Neural cell (in vitro differentiated cells): ENCODE data around the gene ZNF148. TPM values are rescaled to one million over a fixed set of nuclear protein-coding genes. Genes with fewer than 3 reads are reported as not detected.

ENCODE experiments used
- H2AFZ ChIP-seq: fragments of 200-600, 300-800 bp; sonication (generic), shearing (Covaris generic); 2 replicates; pipeline ENCODE4 v1.6.0; 2014; ENCODE audit warnings: low read depth, mild to moderate bottlenecking, antibody characterized with exemption, low read length, moderate library complexity
- H3F3A ChIP-seq: fragments of 200-600 bp; shearing (Covaris generic); 2 replicates; pipeline ENCODE4 v1.6.1; 2016; ENCODE audit warnings: mild to moderate bottlenecking, moderate library complexity, mixed read lengths, antibody characterized with exemption, low read length; ENCODE audit not compliant: insufficient read depth, poor library complexity, severe bottlenecking
- H3K27ac ChIP-seq: fragments of 200-600, 300-800 bp; sonication (generic), shearing (Covaris generic); 2 replicates; pipeline ENCODE4 v1.5.1; 2014; ENCODE audit warnings: mild to moderate bottlenecking, low read length, moderate library complexity
- H3K27me3 ChIP-seq: fragments of 300-800, 200-600 bp; sonication (generic), shearing (Covaris generic); 2 replicates; pipeline ENCODE4 v1.6.0; 2014; ENCODE audit warnings: mild to moderate bottlenecking, low read depth, low read length, moderate library complexity; ENCODE audit not compliant: insufficient read depth
- H3K36me3 ChIP-seq: fragments of 300-800, 200-600 bp; sonication (generic), shearing (Covaris generic); 2 replicates; pipeline ENCODE4 v1.5.1; 2014; ENCODE audit warnings: mild to moderate bottlenecking, antibody characterized with exemption, low read length, moderate library complexity; ENCODE audit not compliant: insufficient read depth
- H3K4me2 ChIP-seq: fragments of 300-800, 200-600 bp; sonication (generic), shearing (Covaris generic); 2 replicates; pipeline ENCODE4 v1.6.0; 2014; ENCODE audit warnings: mild to moderate bottlenecking, low read length
- H3K4me3 ChIP-seq: fragments of 300-800, 200-600 bp; sonication (generic), shearing (Covaris generic); 2 replicates; pipeline ENCODE4 v1.5.1; 2014; ENCODE audit warnings: mild to moderate bottlenecking, low read length, moderate library complexity
- H3K79me2 ChIP-seq: fragments of 200-600 bp; shearing (Covaris generic); replicated peaks from 2 replicates; pipeline ENCODE4 v1.6.0; 2014; ENCODE audit warnings: mild to moderate bottlenecking, low read length, moderate library complexity; ENCODE audit not compliant: insufficient read depth
- H3K9ac ChIP-seq: fragments of 300-800, 200-600 bp; sonication (generic), shearing (Covaris generic); 2 replicates; pipeline ENCODE4 v1.6.1; 2016; ENCODE audit warnings: mild to moderate bottlenecking, low read length, mixed read lengths
- H3K9me2 ChIP-seq: fragments of 200-600 bp; shearing (Covaris generic); 2 replicates; pipeline ENCODE4 v1.6.1; 2016; ENCODE audit warnings: mild to moderate bottlenecking, low read length, mixed read lengths; ENCODE audit not compliant: insufficient read depth
- H3K9me3 ChIP-seq: fragments of 200-600, 300-800 bp; sonication (generic), shearing (Covaris generic); 2 replicates; pipeline ENCODE4 v1.6.1; 2016; ENCODE audit warnings: mild to moderate bottlenecking, mixed run types, low read length, moderate library complexity, mixed read lengths
- H4K20me1 ChIP-seq: fragments of 200-600 bp; shearing (Covaris generic); 2 replicates; pipeline ENCODE4 v1.6.1; 2016; ENCODE audit warnings: mild to moderate bottlenecking, mixed run types; ENCODE audit not compliant: insufficient read depth
- EP300 ChIP-seq: fragments of 450-650 bp; conservative IDR thresholded peaks from 2 replicates; pipeline ENCODE4 v1.6.1; 2014; ENCODE audit warnings: antibody characterized with exemption, mild to moderate bottlenecking, moderate library complexity; ENCODE audit not compliant: poor library complexity, severe bottlenecking
- EZH2 ChIP-seq: fragments of 200-600, 300-800 bp; shearing (Covaris generic), sonication (generic); IDR thresholded peaks from 2 replicates; pipeline ENCODE4 v1.6.1; 2014; ENCODE audit warnings: antibody characterized with exemption, low read length, borderline replicate concordance, mild to moderate bottlenecking; ENCODE audit not compliant: insufficient read depth, poor library complexity, severe bottlenecking
- MXI1 ChIP-seq: fragments of 450-650 bp; conservative IDR thresholded peaks from 2 replicates; pipeline ENCODE4 v1.6.1; 2014; ENCODE audit warnings: antibody characterized with exemption, mild to moderate bottlenecking; ENCODE audit not compliant: poor library complexity, severe bottlenecking
- POLR2AphosphoS5 ChIP-seq: IDR thresholded peaks from 2 replicates; pipeline ENCODE4 v1.6.1; 2012
- RAD21 ChIP-seq: fragments of 450-650 bp; conservative IDR thresholded peaks from 2 replicates; pipeline ENCODE4 v1.6.1; 2014; ENCODE audit warnings: antibody characterized with exemption, mild to moderate bottlenecking, moderate library complexity
- SMC3 ChIP-seq: fragments of 450-650 bp; conservative IDR thresholded peaks from 2 replicates; pipeline ENCODE4 v1.6.1; 2014; ENCODE audit warnings: antibody characterized with exemption, mild to moderate bottlenecking, moderate library complexity; ENCODE audit not compliant: poor library complexity
- TAF1 ChIP-seq: IDR thresholded peaks from 2 replicates; pipeline ENCODE4 v1.6.1; 2012; ENCODE audit warnings: low read depth
- polyA plus RNA-seq: library from polyadenylated mRNA; depleted of rRNA; stranded (reverse); fragments of >200 nt; gene quantifications from 2 replicates; pipeline ENCODE4 v1.2.3, GENCODE V29; 2014
- TF ChIP-seq, protein P1 (sequence below): IDR thresholded peaks from 2 replicates; pipeline ENCODE4 v1.6.1; 2012; ENCODE audit warnings: borderline replicate concordance
- TF ChIP-seq, protein P2 (sequence below): fragments of 450-650 bp; IDR thresholded peaks from 2 replicates; pipeline ENCODE4 v1.5.1; 2014; ENCODE audit warnings: antibody characterized with exemption, mild to moderate bottlenecking, moderate library complexity; ENCODE audit not compliant: poor library complexity, severe bottlenecking

ZNF148 gene
- polyA plus RNA-seq, 1 donor from 2014 or later = 16.9 TPM

GRCh38 chr3:125257536-125257935 is 117.6 kb downstream of the ZNF148 start:
- Histone ChIP-seq H3K36me3 (no peaks in the 10 kb centered on the region), H3K79me2 (no peaks in the 10 kb centered on the region), H3K9me2 (no peaks in the 10 kb centered on the region), H3K4me2 (no peak overlapping the region), H3K27me3 (no peaks in the 10 kb centered on the region), H4K20me1 (no peaks in the 10 kb centered on the region), H3K9ac (no peak overlapping the region), H3K9me3 (no peaks in the 10 kb centered on the region), H3F3A (no peaks in the 10 kb centered on the region), H3K4me3 (no peak overlapping the region), H3K27ac (no peak overlapping the region), H2AFZ (no peak overlapping the region)
- TF ChIP-seq EZH2 = no peak
- no peak for TF ChIP-seq POLR2AphosphoS5

GRCh38 chr3:125256675-125257074 is 118.5 kb downstream of the ZNF148 start:
- H3K27ac ChIP-seq = no peak overlapping the region
- TF ChIP-seq TAF1 (no peak), POLR2AphosphoS5 (no peak), MXI1 (no peak), RAD21 (no peak), SMC3 (no peak), EP300 (no peak), EZH2 (no peak)
- TF ChIP-seq, protein P1, sequence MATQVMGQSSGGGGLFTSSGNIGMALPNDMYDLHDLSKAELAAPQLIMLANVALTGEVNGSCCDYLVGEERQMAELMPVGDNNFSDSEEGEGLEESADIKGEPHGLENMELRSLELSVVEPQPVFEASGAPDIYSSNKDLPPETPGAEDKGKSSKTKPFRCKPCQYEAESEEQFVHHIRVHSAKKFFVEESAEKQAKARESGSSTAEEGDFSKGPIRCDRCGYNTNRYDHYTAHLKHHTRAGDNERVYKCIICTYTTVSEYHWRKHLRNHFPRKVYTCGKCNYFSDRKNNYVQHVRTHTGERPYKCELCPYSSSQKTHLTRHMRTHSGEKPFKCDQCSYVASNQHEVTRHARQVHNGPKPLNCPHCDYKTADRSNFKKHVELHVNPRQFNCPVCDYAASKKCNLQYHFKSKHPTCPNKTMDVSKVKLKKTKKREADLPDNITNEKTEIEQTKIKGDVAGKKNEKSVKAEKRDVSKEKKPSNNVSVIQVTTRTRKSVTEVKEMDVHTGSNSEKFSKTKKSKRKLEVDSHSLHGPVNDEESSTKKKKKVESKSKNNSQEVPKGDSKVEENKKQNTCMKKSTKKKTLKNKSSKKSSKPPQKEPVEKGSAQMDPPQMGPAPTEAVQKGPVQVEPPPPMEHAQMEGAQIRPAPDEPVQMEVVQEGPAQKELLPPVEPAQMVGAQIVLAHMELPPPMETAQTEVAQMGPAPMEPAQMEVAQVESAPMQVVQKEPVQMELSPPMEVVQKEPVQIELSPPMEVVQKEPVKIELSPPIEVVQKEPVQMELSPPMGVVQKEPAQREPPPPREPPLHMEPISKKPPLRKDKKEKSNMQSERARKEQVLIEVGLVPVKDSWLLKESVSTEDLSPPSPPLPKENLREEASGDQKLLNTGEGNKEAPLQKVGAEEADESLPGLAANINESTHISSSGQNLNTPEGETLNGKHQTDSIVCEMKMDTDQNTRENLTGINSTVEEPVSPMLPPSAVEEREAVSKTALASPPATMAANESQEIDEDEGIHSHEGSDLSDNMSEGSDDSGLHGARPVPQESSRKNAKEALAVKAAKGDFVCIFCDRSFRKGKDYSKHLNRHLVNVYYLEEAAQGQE = no peak
- TF ChIP-seq, protein P2, sequence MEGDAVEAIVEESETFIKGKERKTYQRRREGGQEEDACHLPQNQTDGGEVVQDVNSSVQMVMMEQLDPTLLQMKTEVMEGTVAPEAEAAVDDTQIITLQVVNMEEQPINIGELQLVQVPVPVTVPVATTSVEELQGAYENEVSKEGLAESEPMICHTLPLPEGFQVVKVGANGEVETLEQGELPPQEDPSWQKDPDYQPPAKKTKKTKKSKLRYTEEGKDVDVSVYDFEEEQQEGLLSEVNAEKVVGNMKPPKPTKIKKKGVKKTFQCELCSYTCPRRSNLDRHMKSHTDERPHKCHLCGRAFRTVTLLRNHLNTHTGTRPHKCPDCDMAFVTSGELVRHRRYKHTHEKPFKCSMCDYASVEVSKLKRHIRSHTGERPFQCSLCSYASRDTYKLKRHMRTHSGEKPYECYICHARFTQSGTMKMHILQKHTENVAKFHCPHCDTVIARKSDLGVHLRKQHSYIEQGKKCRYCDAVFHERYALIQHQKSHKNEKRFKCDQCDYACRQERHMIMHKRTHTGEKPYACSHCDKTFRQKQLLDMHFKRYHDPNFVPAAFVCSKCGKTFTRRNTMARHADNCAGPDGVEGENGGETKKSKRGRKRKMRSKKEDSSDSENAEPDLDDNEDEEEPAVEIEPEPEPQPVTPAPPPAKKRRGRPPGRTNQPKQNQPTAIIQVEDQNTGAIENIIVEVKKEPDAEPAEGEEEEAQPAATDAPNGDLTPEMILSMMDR = no peak
- no peaks in the 10 kb centered on the region for H3K9me2 ChIP-seq
- no peaks in the 10 kb centered on the region for H3K79me2 ChIP-seq
- H3F3A ChIP-seq = no peaks in the 10 kb centered on the region
- no peak overlapping the region for H2AFZ ChIP-seq
- no peaks in the 10 kb centered on the region for H3K36me3 ChIP-seq
- no peak overlapping the region for H3K4me2 ChIP-seq
- H3K9ac ChIP-seq = no peak overlapping the region
- H4K20me1 ChIP-seq = no peaks in the 10 kb centered on the region
- H3K4me3 ChIP-seq = no peak overlapping the region
- no peaks in the 10 kb centered on the region for H3K9me3 ChIP-seq
- H3K27me3 ChIP-seq = no peaks in the 10 kb centered on the region

- Histone ChIP-seq H3F3A (no peaks in the 10 kb centered on the region), H3K79me2 (no peaks in the 10 kb centered on the region), H3K27me3 (no peaks in the 10 kb centered on the region), H3K4me3 (no peak overlapping the region), H3K9me2 (no peaks in the 10 kb centered on the region), H3K36me3 (no peaks in the 10 kb centered on the region), H3K27ac (no peak overlapping the region), H3K9ac (no peak overlapping the region), H4K20me1 (no peaks in the 10 kb centered on the region), H3K9me3 (no peaks in the 10 kb centered on the region), H2AFZ (no peak overlapping the region), H3K4me2 (no peak overlapping the region)
- TF ChIP-seq TAF1 = no peak
- no peak for TF ChIP-seq MXI1
- no peak for TF ChIP-seq POLR2AphosphoS5
- no peak for TF ChIP-seq EP300
- TF ChIP-seq, protein P1 = no peak
- TF ChIP-seq, protein P2 = no peak
- no peak for TF ChIP-seq EZH2
- TF ChIP-seq RAD21 = no peak
- TF ChIP-seq SMC3 = no peak
Measured at GRCh38 chr3:125250973-125251372, 124.2 kb downstream of the ZNF148 start.
